ENCODE measurements around the gene PDLIM7.
A peak's percentile ranks its signal among the peaks of the same experiment; 100 is the strongest.

PDLIM7 gene

GRCh38 chr5:177505075-177505474, 7.7 kb upstream of the PDLIM7 start:
- DNase-seq, result no peak

DNA sequence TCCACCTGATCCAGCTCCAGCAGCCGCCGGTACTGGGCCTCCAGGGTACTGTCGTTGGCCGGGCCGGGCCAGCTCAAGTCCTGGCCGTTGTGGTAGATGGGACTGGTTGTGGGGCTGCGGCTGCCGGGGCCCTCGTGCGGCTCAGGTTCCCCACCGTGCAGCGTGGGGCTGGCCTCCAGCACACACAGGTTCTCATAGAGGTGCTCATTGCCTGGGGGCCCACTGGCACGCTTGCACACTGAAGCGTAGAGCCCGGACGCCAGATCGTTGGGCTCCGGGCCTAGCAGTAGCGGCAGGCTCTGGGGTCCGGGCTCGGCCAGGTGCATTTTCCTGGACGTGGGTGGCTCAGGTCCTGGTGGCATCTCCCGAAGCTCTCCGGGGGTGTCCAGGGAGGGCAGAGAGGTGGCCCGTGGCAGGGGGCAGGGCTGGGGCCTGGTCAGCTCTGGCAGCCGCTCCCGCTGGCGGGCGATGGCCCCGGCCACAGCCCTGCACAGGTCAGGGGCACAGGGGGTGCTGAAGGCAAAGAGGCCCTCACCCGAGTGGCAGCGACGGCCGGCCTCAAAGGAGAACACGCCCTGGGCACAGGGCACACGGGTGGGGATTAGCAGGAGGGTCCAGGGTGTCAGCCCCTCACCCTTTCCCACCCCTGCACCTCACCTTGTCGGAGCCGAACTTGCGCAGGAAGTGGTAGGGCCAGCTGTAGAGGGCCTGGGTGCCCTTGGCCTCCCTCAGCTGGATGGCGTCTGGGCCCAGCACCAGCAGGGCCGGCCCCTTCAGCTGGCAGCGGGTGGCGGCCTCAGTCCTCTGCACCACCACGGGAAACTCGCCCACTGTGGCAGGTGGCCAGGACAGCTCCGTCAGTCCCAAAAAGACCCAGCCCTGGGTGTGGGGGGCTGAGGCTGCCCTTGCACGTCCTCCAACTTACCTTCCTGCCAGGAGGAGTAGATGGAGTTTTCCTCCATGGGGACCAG, 7.0 kb upstream of the PDLIM7 start:
- DNase-seq, result no peak

GRCh38 chr5:177503351-177504085, 6.1 kb upstream of the PDLIM7 start:
- no peak for DNase-seq

- DNase-seq, result no peak
Measured at GRCh38 chr5:177502886-177503285, 5.5 kb upstream of the PDLIM7 start.

GRCh38 chr5:177501874-177502678, 4.7 kb upstream of the PDLIM7 start:
- no peak for DNase-seq

DNA sequence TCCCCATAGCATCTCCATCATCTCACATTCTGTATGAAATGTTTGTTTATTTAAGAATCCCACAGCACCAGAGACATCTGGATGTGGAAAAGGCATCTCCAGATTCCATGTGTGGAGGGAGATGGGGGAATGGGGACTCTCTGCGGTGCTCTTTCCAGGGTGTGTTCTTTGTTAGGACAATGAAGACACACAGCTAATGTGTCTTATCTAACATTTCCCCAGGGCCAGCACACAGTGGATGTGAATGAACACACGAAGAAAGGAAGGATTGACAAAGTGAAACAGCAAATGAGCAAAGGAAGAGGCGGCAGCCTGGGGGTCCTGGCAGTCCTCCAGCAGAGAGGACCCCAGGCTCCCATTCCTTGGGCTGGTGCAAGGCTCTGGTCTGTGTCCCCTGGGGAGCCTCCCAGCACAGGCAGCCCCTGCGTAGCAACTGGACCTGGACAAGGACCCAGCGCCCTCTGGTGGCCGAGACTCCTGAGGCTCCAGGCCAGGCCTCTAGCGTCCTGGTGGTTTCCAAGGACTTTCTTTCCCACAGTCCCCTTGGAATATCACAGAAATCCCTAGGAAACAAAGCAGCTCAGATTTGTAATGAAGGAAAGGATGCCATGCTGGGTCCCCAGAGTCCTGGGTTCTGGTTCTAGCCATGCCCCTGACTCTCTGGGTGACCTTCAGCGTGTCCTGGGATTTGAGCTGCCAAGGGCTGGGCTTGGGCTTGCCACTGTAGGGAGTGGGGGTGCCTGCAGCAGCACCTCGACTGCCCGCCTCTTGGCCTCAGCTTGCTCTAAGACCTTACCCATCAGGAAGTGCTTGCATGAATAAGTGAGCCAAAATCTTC, 3.5 kb upstream of the PDLIM7 start:
- DNase-seq, result peak; percentile 86

- no peak for DNase-seq
Measured at GRCh38 chr5:177499842-177500241, 2.4 kb upstream of the PDLIM7 start.

GRCh38 chr5:177498013-177498787, 796 bp upstream of the PDLIM7 start:
- DNase-seq, result no peak

DNA sequence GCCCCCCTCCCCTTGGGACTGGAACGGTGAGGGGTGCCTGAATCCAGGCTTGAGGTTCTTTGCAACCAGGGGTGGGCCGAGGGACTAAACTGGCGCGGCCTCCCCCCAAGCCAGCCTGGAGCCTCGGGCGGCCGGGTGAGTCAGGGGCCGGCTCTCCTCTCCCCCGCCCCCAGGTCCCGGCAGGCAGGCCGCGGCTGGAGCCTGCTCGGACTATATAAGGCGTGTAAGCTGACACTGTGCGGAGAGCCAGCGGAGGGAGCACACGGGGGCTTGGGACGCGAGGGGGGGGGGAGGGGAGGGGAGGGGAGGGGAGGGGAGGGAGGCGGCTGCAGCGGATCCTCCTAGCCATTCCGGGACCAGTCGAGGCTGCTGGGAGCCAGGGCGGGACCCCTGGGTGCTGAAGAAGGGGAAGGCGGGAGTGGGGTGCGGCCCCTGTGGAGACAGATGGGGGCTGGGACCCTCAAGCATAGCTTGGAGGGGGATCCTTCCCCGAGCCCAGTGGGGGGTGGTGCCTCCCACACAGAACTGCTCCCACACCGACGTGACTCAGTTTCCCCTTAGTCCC, 595 bp downstream of the PDLIM7 start:
- no peak for DNase-seq

- DNase-seq, result no peak
Measured at GRCh38 chr5:177496070-177496726, 1.2 kb downstream of the PDLIM7 start.

DNA sequence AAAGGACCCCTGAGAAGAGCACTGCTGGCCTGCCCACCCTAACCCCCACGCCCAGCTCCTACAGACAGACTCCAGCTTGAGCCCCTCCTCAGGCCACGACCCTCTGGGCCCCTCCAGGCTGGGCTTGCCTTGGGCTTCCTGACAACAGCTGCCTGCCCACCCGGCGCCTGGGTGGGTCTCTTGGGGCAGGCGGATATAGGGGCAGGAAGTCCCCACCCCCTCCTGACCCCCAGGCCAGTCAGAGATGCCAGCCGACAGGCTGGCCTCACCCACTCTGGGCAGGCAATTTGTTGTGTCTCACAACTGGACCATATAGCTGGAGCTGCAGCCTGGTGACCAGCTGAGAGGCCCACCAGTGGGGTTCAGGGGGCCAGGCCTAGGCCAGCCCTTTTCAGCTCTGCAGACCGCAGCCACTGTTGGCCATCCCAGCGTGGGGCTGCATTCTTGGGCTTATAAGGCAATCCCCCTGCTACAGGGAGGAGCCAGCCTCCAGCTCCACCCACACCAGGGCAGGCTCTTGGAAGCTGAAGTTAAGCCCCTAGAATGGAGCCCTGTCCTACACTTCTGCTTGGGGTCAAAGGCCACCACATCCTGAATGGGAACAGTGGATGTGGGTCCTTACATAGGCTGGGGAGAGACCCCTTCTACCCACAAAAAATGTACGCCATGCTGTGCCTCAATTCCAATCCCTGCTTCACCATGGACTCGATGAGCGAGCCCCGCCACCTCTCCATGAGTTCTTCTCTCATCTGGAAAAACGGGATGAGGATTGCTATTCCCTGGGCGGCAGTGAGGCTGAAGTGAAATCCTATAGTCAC, 2.0 kb downstream of the PDLIM7 start:
- no peak for DNase-seq

- no peak for DNase-seq
Measured at GRCh38 chr5:177494346-177495195, 2.8 kb downstream of the PDLIM7 start.

DNA sequence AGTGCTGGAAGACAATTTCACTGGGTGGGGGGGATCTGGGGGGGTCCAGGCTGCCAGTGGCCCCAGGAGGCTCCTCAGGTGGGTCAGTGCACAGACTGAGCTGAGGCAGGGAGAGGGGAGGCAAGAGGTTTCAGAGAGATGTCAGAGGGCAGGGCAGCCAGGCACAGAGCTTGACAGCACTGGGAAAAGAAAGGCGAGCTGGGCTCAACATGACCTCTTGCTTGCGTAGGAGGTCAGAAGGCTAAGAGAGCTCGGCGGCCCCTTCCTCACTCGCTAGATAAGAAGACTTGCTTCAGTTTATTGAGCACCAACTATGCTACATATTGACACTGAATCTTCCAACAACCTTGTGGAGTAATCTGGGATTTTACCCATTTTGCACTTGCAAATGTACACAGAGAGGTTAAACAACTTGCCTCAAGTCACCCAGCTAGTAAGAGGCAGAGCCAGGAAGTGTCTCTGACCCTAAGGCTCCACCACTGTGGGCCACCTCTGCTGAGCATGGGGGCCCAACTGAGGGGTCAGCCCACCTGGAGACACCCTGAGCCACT, 3.5 kb downstream of the PDLIM7 start:
- no peak for DNase-seq

DNA sequence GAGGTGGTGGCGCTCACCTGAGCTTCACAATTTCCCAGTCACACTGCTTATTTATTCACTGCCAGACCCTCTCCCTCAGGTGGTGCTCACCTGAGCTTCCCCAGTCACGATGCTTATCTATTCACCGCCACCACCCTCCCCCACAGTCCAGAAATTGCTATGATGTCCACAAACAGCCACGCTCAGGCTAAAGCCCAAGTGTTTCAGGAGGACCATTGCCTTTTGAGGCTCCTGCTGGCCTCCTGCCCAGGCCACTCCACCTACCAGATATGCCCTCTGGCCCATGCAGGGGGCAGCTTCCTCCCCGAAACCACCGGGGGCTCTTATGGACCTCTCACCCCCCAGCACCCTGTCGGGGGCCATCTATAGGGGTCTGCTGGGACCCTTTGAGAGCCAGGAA, 4.6 kb downstream of the PDLIM7 start:
- no peak for DNase-seq

GRCh38 chr5:177491983-177492746, 5.2 kb downstream of the PDLIM7 start:
- no peak for DNase-seq

- peak; percentile 25 for DNase-seq
Measured at GRCh38 chr5:177491429-177491945, 5.9 kb downstream of the PDLIM7 start.

DNA sequence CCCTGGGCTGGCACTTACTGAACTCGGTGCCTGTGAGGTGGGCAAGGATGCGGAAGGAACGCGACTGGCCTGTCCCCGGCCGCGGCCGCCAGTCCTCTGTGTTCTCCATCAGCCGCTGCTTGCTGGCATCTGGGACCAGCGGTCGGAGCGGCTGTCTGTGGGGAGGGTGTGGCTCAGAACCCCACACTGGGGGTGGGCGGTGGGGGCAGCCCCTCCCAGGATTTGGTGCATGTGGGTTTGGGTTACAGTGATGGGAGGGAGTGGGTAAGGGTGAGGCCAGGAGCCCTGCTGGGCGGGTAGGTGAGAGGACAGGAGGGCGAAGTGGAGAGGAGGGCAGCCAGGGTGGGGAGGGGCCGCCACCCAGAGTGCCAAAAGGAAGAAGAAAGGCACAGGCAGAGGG, 6.4 kb downstream of the PDLIM7 start:
- no peak for DNase-seq

All from activated naive CD4-positive, alpha-beta T cell treated with Interleukin-2 at 50 U/mL for 16 hours (primary cell).